NT2/D1 (cell line): ENCODE measurements around the gene UQCC5.

Source experiments
- SUZ12 ChIP-seq: IDR thresholded peaks from 2 replicates; pipeline ENCODE4 v1.6.1; 2011; ENCODE audit not compliant: insufficient read length, insufficient read depth; ENCODE audit errors: extremely low read depth
- YY1 ChIP-seq: IDR thresholded peaks from 2 replicates; pipeline ENCODE4 v1.6.1; 2011; ENCODE audit not compliant: insufficient read length, insufficient read depth
- ZNF274 ChIP-seq: IDR thresholded peaks from 2 replicates; pipeline ENCODE4 v1.6.1; 2011; ENCODE audit warnings: mild to moderate bottlenecking, low read depth, low read length

GRCh38 chr3:52537165-52537620, 788 bp downstream of the UQCC5 start:
- TF ChIP-seq ZNF274 (no peak), YY1 (no peak), SUZ12 (no peak)
